Measurements from ENCODE around the gene CFHR1.
"Not testable (repeated sequence)": the region's sequence is repeated elsewhere in the genome, so short reads cannot be mapped to it uniquely, and the experiment has no call there.

CFHR1 gene

DNA sequence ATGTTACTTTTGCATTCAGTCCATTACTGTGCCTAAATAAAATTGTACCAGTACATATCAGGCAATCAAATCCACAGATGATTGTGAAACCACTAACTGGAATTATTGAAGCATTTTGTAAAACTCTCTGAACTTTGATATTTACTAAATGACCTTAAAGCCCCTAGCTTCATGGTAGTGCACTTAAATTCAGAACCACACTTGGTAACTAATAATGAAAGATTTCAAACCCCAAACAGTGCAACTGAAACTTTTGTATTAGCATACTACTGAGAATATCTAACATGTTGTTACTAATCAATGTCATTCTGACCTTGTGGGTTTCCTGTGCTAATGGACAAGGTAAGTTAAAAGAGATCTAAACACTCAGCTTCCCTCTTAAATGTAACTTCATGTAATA, 44.9 kb upstream of the CFHR1 start, which contains the start of gene CFHR3:
CFHR3 (plus strand) TSS at position 238 of the 400 bp plus-strand sequence; CDS start at position 285, 47 bp downstream.
- no peaks in the 10 kb centered on the region for H3F3A ChIP-seq (ENCODE audit: insufficient read depth)
- no peak within 1 kb of the TSS for H2AFZ ChIP-seq (ENCODE audit: low read depth, low read length, severe bottlenecking)
- H4K20me1 ChIP-seq (ENCODE audit: low read depth, low read length): no peaks in the 10 kb centered on the region
- no peaks in the 10 kb centered on the region for H3K9me2 ChIP-seq (replicated peaks; ENCODE audit: insufficient read depth, low read length)
- no peak within 1 kb of the TSS for H3K4me2 ChIP-seq (ENCODE audit: low read depth, low read length, poor library complexity, severe bottlenecking)
- no peak within 1 kb of the TSS for H3K9ac ChIP-seq (ENCODE audit: low read length)
- TF ChIP-seq EZH2phosphoT487 (conservative IDR thresholded peaks at IDR 0.05; ENCODE audit: low read length): no peak
- TF ChIP-seq, protein P1, sequence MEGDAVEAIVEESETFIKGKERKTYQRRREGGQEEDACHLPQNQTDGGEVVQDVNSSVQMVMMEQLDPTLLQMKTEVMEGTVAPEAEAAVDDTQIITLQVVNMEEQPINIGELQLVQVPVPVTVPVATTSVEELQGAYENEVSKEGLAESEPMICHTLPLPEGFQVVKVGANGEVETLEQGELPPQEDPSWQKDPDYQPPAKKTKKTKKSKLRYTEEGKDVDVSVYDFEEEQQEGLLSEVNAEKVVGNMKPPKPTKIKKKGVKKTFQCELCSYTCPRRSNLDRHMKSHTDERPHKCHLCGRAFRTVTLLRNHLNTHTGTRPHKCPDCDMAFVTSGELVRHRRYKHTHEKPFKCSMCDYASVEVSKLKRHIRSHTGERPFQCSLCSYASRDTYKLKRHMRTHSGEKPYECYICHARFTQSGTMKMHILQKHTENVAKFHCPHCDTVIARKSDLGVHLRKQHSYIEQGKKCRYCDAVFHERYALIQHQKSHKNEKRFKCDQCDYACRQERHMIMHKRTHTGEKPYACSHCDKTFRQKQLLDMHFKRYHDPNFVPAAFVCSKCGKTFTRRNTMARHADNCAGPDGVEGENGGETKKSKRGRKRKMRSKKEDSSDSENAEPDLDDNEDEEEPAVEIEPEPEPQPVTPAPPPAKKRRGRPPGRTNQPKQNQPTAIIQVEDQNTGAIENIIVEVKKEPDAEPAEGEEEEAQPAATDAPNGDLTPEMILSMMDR (IDR thresholded peaks at IDR 0.05; ENCODE audit: insufficient read depth, low read length, poor library complexity, severe bottlenecking): no peak
- H3K79me2 ChIP-seq (ENCODE audit: insufficient read depth, low read length): no peaks in the 10 kb centered on the region
- H3K27me3 ChIP-seq (ENCODE audit: low read length): no peaks in the 10 kb centered on the region
- H3K9me3 ChIP-seq (ENCODE audit: insufficient read depth, low read length): no peaks in the 10 kb centered on the region
- H3K27ac ChIP-seq (ENCODE audit: low read depth, low read length): no peak within 1 kb of the TSS
- no peaks in the 10 kb centered on the region for H3K36me3 ChIP-seq (ENCODE audit: low read length)
- no peak within 1 kb of the TSS for H3K4me3 ChIP-seq (ENCODE audit: insufficient read depth, low read length, poor library complexity, severe bottlenecking)

DNA sequence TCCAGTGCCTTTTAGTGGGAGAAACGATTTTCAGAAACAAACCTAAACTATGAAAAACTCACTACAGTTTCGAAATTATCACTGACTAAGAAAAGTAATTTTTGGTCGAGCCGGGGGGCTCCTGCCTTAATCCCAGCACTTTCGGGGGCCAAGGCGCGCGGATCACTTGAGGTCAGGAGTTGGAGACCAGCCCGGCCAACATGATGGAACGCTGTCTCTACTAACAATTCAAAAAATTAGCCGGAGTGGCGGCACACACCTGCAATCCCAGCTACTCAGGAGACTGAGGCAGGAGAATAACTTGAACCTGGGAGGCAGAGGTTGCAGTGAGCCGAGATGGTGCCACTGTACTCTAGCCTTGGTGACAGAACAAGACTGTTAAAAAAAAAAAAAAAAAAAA, 41.9 kb upstream of the CFHR1 start:
- H3K36me3 ChIP-seq (ENCODE audit: low read length): no peaks in the 10 kb centered on the region
- no peaks in the 10 kb centered on the region for H3K9me3 ChIP-seq (ENCODE audit: insufficient read depth, low read length)
- no peak overlapping the region for H3K9ac ChIP-seq (ENCODE audit: low read length)
- no peaks in the 10 kb centered on the region for H3F3A ChIP-seq (ENCODE audit: insufficient read depth)
- no peaks in the 10 kb centered on the region for H3K79me2 ChIP-seq (ENCODE audit: insufficient read depth, low read length)
- no peak overlapping the region for H2AFZ ChIP-seq (ENCODE audit: low read depth, low read length, severe bottlenecking)
- no peak overlapping the region for H3K27ac ChIP-seq (ENCODE audit: low read depth, low read length)
- no peaks in the 10 kb centered on the region for H4K20me1 ChIP-seq (ENCODE audit: low read depth, low read length)
- H3K4me3 ChIP-seq (ENCODE audit: insufficient read depth, low read length, poor library complexity, severe bottlenecking): no peak overlapping the region
- H3K9me2 ChIP-seq (replicated peaks; ENCODE audit: insufficient read depth, low read length): no peaks in the 10 kb centered on the region
- TF ChIP-seq, protein P1 (IDR thresholded peaks at IDR 0.05; ENCODE audit: insufficient read depth, low read length, poor library complexity, severe bottlenecking): no peak
- TF ChIP-seq EZH2phosphoT487 (conservative IDR thresholded peaks at IDR 0.05; ENCODE audit: low read length): no peak
- H3K4me2 ChIP-seq (ENCODE audit: low read depth, low read length, poor library complexity, severe bottlenecking): no peak overlapping the region
- no peaks in the 10 kb centered on the region for H3K27me3 ChIP-seq (ENCODE audit: low read length)

DNA sequence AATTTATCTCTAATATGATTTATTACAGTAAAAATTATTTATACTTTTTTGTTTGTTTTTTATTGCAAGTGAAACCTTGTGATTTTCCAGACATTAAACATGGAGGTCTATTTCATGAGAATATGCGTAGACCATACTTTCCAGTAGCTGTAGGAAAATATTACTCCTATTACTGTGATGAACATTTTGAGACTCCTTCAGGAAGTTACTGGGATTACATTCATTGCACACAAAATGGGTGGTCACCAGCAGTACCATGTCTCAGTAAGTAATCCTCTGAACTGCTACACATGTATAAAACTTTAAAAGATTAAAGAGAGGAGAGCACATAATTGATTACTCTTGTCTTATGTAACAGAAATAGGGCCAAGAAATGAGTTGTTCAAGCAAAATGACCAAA, 40.4 kb upstream of the CFHR1 start:
- Histone ChIP-seq H3K9me3 (ENCODE audit: insufficient read depth, low read length) (no peaks in the 10 kb centered on the region), H3K27ac (ENCODE audit: low read depth, low read length) (no peak overlapping the region), H2AFZ (ENCODE audit: low read depth, low read length, severe bottlenecking) (no peak overlapping the region), H3K36me3 (ENCODE audit: low read length) (no peaks in the 10 kb centered on the region), H3K27me3 (ENCODE audit: low read length) (no peaks in the 10 kb centered on the region), H3K79me2 (ENCODE audit: insufficient read depth, low read length) (no peaks in the 10 kb centered on the region), H3K4me2 (ENCODE audit: low read depth, low read length, poor library complexity, severe bottlenecking) (no peak overlapping the region), H3F3A (ENCODE audit: insufficient read depth) (no peaks in the 10 kb centered on the region), H3K9me2 (replicated peaks; ENCODE audit: insufficient read depth, low read length) (no peaks in the 10 kb centered on the region), H4K20me1 (ENCODE audit: low read depth, low read length) (no peaks in the 10 kb centered on the region), H3K9ac (ENCODE audit: low read length) (no peak overlapping the region), H3K4me3 (ENCODE audit: insufficient read depth, low read length, poor library complexity, severe bottlenecking) (no peak overlapping the region)
- TF ChIP-seq, protein P1 (IDR thresholded peaks at IDR 0.05; ENCODE audit: insufficient read depth, low read length, poor library complexity, severe bottlenecking): no peak
- TF ChIP-seq EZH2phosphoT487 (conservative IDR thresholded peaks at IDR 0.05; ENCODE audit: low read length): no peak

DNA sequence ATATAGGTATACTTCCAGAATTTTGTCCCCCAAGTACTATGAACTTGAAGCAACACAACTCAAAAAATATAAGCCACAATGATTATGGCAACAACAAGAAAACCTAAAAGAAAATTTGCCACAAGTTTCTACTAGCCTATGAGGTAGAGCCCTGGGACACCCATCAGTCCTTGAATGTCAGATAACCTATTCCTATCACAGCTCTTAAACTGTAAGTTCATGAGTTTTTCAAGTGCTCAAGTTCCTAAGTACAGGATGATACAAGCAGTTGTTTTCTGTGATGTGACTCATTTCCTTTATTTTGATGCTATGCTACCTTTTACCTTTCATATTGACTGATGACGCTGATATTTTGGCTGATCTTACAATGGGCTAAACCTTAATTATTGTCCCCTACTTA, 28.3 kb upstream of the CFHR1 start:
- not testable (repeated sequence) for H3F3A ChIP-seq (ENCODE audit: insufficient read depth); H3K9me3 ChIP-seq (ENCODE audit: insufficient read depth, low read length); H3K4me2 ChIP-seq (ENCODE audit: low read depth, low read length, poor library complexity, severe bottlenecking); H3K9me2 ChIP-seq (replicated peaks; ENCODE audit: insufficient read depth, low read length); H3K27me3 ChIP-seq (ENCODE audit: low read length); H3K36me3 ChIP-seq (ENCODE audit: low read length); H4K20me1 ChIP-seq (ENCODE audit: low read depth, low read length); H3K9ac ChIP-seq (ENCODE audit: low read length); H2AFZ ChIP-seq (ENCODE audit: low read depth, low read length, severe bottlenecking); H3K27ac ChIP-seq (ENCODE audit: low read depth, low read length); H3K79me2 ChIP-seq (ENCODE audit: insufficient read depth, low read length); H3K4me3 ChIP-seq (ENCODE audit: insufficient read depth, low read length, poor library complexity, severe bottlenecking)

DNA sequence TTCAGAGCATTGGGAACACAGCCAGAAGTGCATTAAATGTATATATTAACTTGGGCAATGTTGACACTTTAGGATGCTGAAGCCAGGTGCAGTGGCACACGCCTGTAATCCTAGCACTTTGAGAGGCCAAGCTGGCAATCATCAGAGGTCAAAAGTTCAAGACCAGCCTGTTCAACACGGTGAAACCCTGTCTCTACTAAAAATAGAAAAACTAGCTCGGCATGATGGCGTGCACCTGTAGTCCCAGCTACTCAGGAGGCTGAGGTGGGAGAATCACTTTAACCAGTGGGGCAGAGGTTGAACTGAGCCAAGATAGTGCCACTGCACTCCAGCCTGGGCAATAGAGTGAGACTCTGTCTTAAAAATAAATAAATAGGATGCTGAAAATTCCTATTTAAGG, 25.4 kb upstream of the CFHR1 start:
- H3K4me2 ChIP-seq (ENCODE audit: low read depth, low read length, poor library complexity, severe bottlenecking); H3K4me3 ChIP-seq (ENCODE audit: insufficient read depth, low read length, poor library complexity, severe bottlenecking); H3K79me2 ChIP-seq (ENCODE audit: insufficient read depth, low read length); H3F3A ChIP-seq (ENCODE audit: insufficient read depth); H3K9me2 ChIP-seq (replicated peaks; ENCODE audit: insufficient read depth, low read length); H4K20me1 ChIP-seq (ENCODE audit: low read depth, low read length); H3K27ac ChIP-seq (ENCODE audit: low read depth, low read length); H3K9ac ChIP-seq (ENCODE audit: low read length); H3K36me3 ChIP-seq (ENCODE audit: low read length); H3K27me3 ChIP-seq (ENCODE audit: low read length); H2AFZ ChIP-seq (ENCODE audit: low read depth, low read length, severe bottlenecking); H3K9me3 ChIP-seq (ENCODE audit: insufficient read depth, low read length): not testable (repeated sequence)

Measured in SU-DHL-6 (cell line).